Caco-2 (cell line): ENCODE measurements around the gene PRDM8. TPM values are rescaled to one million over a fixed set of nuclear protein-coding genes. Genes with fewer than 3 reads are reported as not detected.

Experiments
- BruUV-seq: library from RNA; stranded (reverse); fragments of 400-500 nt; replicated peaks from 2 replicates; lab custom pipeline; 2021; lab: Mats Ljungman, UMichigan
- CTCF ChIA-PET: fragments of 300-600 bp; sonication (Branson Sonifier 250); formaldehyde crosslinking; loops from one replicate; lab custom pipeline; 2022; ENCODE audit warnings: antibody characterized with exemption; lab: Charles Lee
- POLR2A ChIA-PET: fragments of 300-600 bp; sonication (Branson Sonifier 250); formaldehyde crosslinking; loops from one replicate; lab custom pipeline; 2022; ENCODE audit warnings: antibody characterized with exemption; lab: Charles Lee
- DNase-seq, 2 experiments: peaks; one replicate each; pipeline versions ENCODE4 v3.0.0 to v3.0.0-alpha.2; 2020 to 2022
- H3K27me3 ChIP-seq: replicated peaks from 2 replicates; pipeline ENCODE4 v1.6.0; 2011; ENCODE audit warnings: low read length; ENCODE audit not compliant: control insufficient read depth, insufficient read depth
- H3K36me3 ChIP-seq: 2 replicates; pipeline ENCODE4 v1.5.1; 2011; ENCODE audit warnings: low read length; ENCODE audit not compliant: control insufficient read depth, insufficient read depth
- H3K4me1 ChIP-seq: fragments of 250-450 bp; sonication (Bioruptor Pico); 2 replicates; pipeline ENCODE4 v1.5.1; 2020; ENCODE audit warnings: mild to moderate bottlenecking
- H3K4me3 ChIP-seq: 2 replicates; pipeline ENCODE4 v1.5.1; 2011; ENCODE audit warnings: low read depth, mild to moderate bottlenecking, control low read depth, low read length
- H3K9me3 ChIP-seq: fragments of 250-450 bp; sonication (Bioruptor Pico); 2 replicates; pipeline ENCODE4 v1.5.1; 2020; ENCODE audit warnings: mild to moderate bottlenecking, moderate library complexity
- H3K27ac Mint-ChIP-seq: one replicate; pipeline ENCODE4 v1.8.0; 2022; ENCODE audit warnings: mixed read lengths; ENCODE audit not compliant: unreplicated experiment
- H3K27me3 Mint-ChIP-seq: one replicate; pipeline ENCODE4 v1.8.0; 2022; ENCODE audit warnings: mixed read lengths; ENCODE audit not compliant: insufficient read depth, unreplicated experiment
- H3K36me3 Mint-ChIP-seq: one replicate; pipeline ENCODE4 v1.8.0; 2022; ENCODE audit warnings: mild to moderate bottlenecking, mixed read lengths; ENCODE audit not compliant: insufficient read depth, unreplicated experiment
- H3K4me1 Mint-ChIP-seq: one replicate; pipeline ENCODE4 v1.8.0; 2022; ENCODE audit warnings: low read depth, mixed read lengths; ENCODE audit not compliant: unreplicated experiment
- H3K4me3 Mint-ChIP-seq: one replicate; pipeline ENCODE4 v1.8.0; 2022; ENCODE audit warnings: mild to moderate bottlenecking, moderate library complexity, mixed read lengths; ENCODE audit not compliant: unreplicated experiment
- H3K9me3 Mint-ChIP-seq: one replicate; pipeline ENCODE4 v1.8.0; 2022; ENCODE audit warnings: mixed read lengths; ENCODE audit not compliant: unreplicated experiment
- CTCF ChIP-seq, 2 experiments: fragments of 200-600 bp in 1 of 2; IDR thresholded peaks; 1 replicate in 1 of 2; 2 replicates in 1 of 2; pipeline versions ENCODE4 v1.5.1 to v1.8.0; 2011 to 2022; ENCODE audit warnings: antibody characterized with exemption in 1 of 2, control low read depth in 1 of 2, inconsistent platforms in 1 of 2, low read depth in 1 of 2, low read length in 1 of 2, mild to moderate bottlenecking in 1 of 2, moderate library complexity in 1 of 2; ENCODE audit not compliant: insufficient read depth in 1 of 2, severe bottlenecking in 1 of 2, unreplicated experiment in 1 of 2
- intact Hi-C: fragments of 100-400 bp; cut with micrococcal nuclease; formaldehyde crosslinking; loops from one replicate; pipeline ENCODE4 v1.10.0; 2022; ENCODE audit not compliant: unreplicated experiment
- total RNA-seq: library from RNA; stranded (reverse); gene quantifications from 2 replicates; pipeline ENCODE4 v1.2.3, GENCODE V29; 2022

Gene PRDM8
- total RNA-seq, 1 experiment from 2014 or later: not detected

- H3K36me3 ChIP-seq: no peaks in the 10 kb centered on the region
- intact Hi-C loops: no loop called here
- no peaks in the 10 kb centered on the region for H3K27me3 ChIP-seq
- no peaks in the 10 kb centered on the region for H3K36me3 Mint-ChIP-seq
- no peak overlapping the region for H3K27ac Mint-ChIP-seq
- no peak overlapping the region for H3K4me3 ChIP-seq
- DNase-seq: no peak
- TF ChIP-seq CTCF (IDR thresholded peaks at IDR 0.05; ENCODE audit: insufficient read depth in 1 of 2, low read depth in 1 of 2, low read length in 1 of 2, severe bottlenecking in 1 of 2, unreplicated experiment in 1 of 2): no peak
- H3K9me3 ChIP-seq: no peaks in the 10 kb centered on the region
- BruUV-seq: no TSS peak
- H3K4me3 Mint-ChIP-seq: no peak overlapping the region
- POLR2A ChIA-PET: no interaction called here
- H3K27me3 Mint-ChIP-seq: peaks cover 2% of the 10 kb centered on the region
- H3K4me1 Mint-ChIP-seq: no peaks in the 10 kb centered on the region
- CTCF ChIA-PET: no interaction called here
- no peaks in the 10 kb centered on the region for H3K4me1 ChIP-seq
- no peaks in the 10 kb centered on the region for H3K9me3 Mint-ChIP-seq
Observed at GRCh38 chr4:80165855-80166254, 31.4 kb upstream of the PRDM8 start.

GRCh38 chr4:80171251-80171650 lies 26.1 kb upstream of the PRDM8 start:
- Mint-ChIP-seq H3K4me1 (no peaks in the 10 kb centered on the region), H3K27ac (no peak overlapping the region), H3K4me3 (no peak overlapping the region), H3K9me3 (no peaks in the 10 kb centered on the region), H3K27me3 (no peaks in the 10 kb centered on the region), H3K36me3 (no peaks in the 10 kb centered on the region)
- Histone ChIP-seq H3K9me3 (no peaks in the 10 kb centered on the region), H3K27me3 (no peaks in the 10 kb centered on the region), H3K4me1 (no peaks in the 10 kb centered on the region), H3K4me3 (no peak overlapping the region), H3K36me3 (no peaks in the 10 kb centered on the region)
- ChIA-PET POLR2A (no interaction called here), CTCF (no interaction called here)
- no peak for TF ChIP-seq CTCF (IDR thresholded peaks at IDR 0.05; ENCODE audit: insufficient read depth in 1 of 2, low read depth in 1 of 2, low read length in 1 of 2, severe bottlenecking in 1 of 2, unreplicated experiment in 1 of 2)
- intact Hi-C loops: no loop called here
- DNase-seq: no peak
- no TSS peak for BruUV-seq

- Histone ChIP-seq H3K4me3 (no peak overlapping the region), H3K4me1 (no peaks in the 10 kb centered on the region), H3K27me3 (no peaks in the 10 kb centered on the region), H3K36me3 (no peaks in the 10 kb centered on the region), H3K9me3 (no peaks in the 10 kb centered on the region)
- no peak overlapping the region for H3K4me3 Mint-ChIP-seq
- no peak for DNase-seq
- H3K27ac Mint-ChIP-seq: no peak overlapping the region
- no peak for TF ChIP-seq CTCF (IDR thresholded peaks at IDR 0.05; ENCODE audit: insufficient read depth in 1 of 2, low read depth in 1 of 2, low read length in 1 of 2, severe bottlenecking in 1 of 2, unreplicated experiment in 1 of 2)
- intact Hi-C loops: no loop called here
- ChIA-PET POLR2A (no interaction called here), CTCF (no interaction called here)
- BruUV-seq: no TSS peak
- H3K27me3 Mint-ChIP-seq: no peaks in the 10 kb centered on the region
- no peaks in the 10 kb centered on the region for H3K9me3 Mint-ChIP-seq
- H3K36me3 Mint-ChIP-seq: no peaks in the 10 kb centered on the region
- H3K4me1 Mint-ChIP-seq: no peaks in the 10 kb centered on the region
Observed at GRCh38 chr4:80171656-80172055, 25.6 kb upstream of the PRDM8 start.
